ENCODE data around the gene SLC39A3. TPM values are rescaled to one million over a fixed set of nuclear protein-coding genes. Genes with fewer than 3 reads are reported as not detected.

The SLC39A3 gene
- total and polyA plus RNA-seq, 2 of the 8 experiments (the other 6 are each of a cell fraction or from before 2014, with no cell fraction given) = 33.0 to 52.9 TPM

GRCh38 chr19:2766594-2767372 lies 27.0 kb upstream of the SLC39A3 start:
- Histone ChIP-seq H3K36me3 (ENCODE audit: control insufficient read depth in 2 of 4, insufficient read depth in 4 of 4, low read length in 3 of 4) (peaks cover 13 to 47% (median 28%) of the 10 kb centered on the region in 4 experiments; a peak in 7 of 8 replicates), H2AK5ac (ENCODE audit: low read depth, low read length) (no peak overlapping the region), H2BK15ac (ENCODE audit: low read length) (no peak overlapping the region), H4K5ac (ENCODE audit: insufficient read length, low read depth, low read length) (no peak overlapping the region), H3K23me2 (ENCODE audit: low read depth, low read length) (no peaks in the 10 kb centered on the region), H3K27ac (ENCODE audit: low read depth, low read length) (no peak overlapping the region), H3K79me1 (ENCODE audit: low read depth, low read length) (peaks cover 9% of the 10 kb centered on the region; the same call in 1 of the 2 replicates), H2BK5ac (ENCODE audit: low read depth, low read length) (no peak overlapping the region), H3K4me3 (ENCODE audit: extremely low read depth in 1 of 4, insufficient read depth in 2 of 4, low read depth in 3 of 4, low read length in 4 of 4) (no peak overlapping the region), H3K9me3 (ENCODE audit: insufficient read depth in 2 of 2, low read depth in 1 of 2, low read length in 1 of 2) (no peaks in the 10 kb centered on the region), H4K20me1 (replicated peaks in 1 of 2; ENCODE audit: control insufficient read depth in 1 of 2, insufficient read depth in 2 of 2, low read length in 2 of 2) (peaks cover 16 to 23% of the 10 kb centered on the region in 2 experiments), H3K4me1 (replicated peaks in 1 of 4; ENCODE audit: control insufficient read depth in 3 of 4, insufficient read depth in 4 of 4, low read length in 3 of 4) (no peaks in the 10 kb centered on the region), H3K4ac (replicated peaks; ENCODE audit: insufficient read length, low read depth, low read length) (no peak overlapping the region), H2AFZ (ENCODE audit: low read length) (no peak overlapping the region), H3K14ac (ENCODE audit: insufficient read length) (no peak overlapping the region), H3K79me2 (ENCODE audit: control insufficient read depth in 1 of 2, insufficient read depth in 2 of 2, low read length in 2 of 2) (peaks cover 3 to 32% of the 10 kb centered on the region in 2 experiments; a peak in 3 of 4 replicates), H3K18ac (ENCODE audit: extremely low read depth, low read length) (no peak overlapping the region), H3K23ac (ENCODE audit: insufficient read length) (no peak overlapping the region), H3K27me3 (replicated peaks in 1 of 4; ENCODE audit: control insufficient read depth in 3 of 4, extremely low read depth in 1 of 4, insufficient read depth in 3 of 4, low read length in 3 of 4) (no peaks in the 10 kb centered on the region), H2BK20ac (ENCODE audit: low read length) (no peak overlapping the region), H4K8ac (ENCODE audit: extremely low read depth, insufficient read depth, low read length) (peak overlapping the region; percentile 68; the same call in 1 of the 2 replicates), H2BK12ac (ENCODE audit: low read depth, low read length) (no peak overlapping the region), H2BK120ac (replicated peaks; ENCODE audit: low read depth, low read length) (no peak overlapping the region), H3K4me2 (ENCODE audit: insufficient read depth in 1 of 2, low read depth in 2 of 2, low read length in 2 of 2) (no peak overlapping the region), H4K91ac (replicated peaks; ENCODE audit: insufficient read length, low read length) (no peak overlapping the region), H3K56ac (replicated peaks; ENCODE audit: insufficient read length, low read depth, low read length) (no peak overlapping the region), H3K9ac (replicated peaks in 1 of 4; ENCODE audit: extremely low read depth in 1 of 4, low read depth in 3 of 4, low read length in 3 of 4) (no peak overlapping the region)
- ChIA-PET CTCF (ENCODE audit: partially characterized antibody) (interaction anchor here (0.5 to 0.7 kb wide), 3 partner anchors 17 to 958 kb away, joined by 3 read pairs; no protein-coding TSS in a partner anchor), POLR2A (ENCODE audit: partially characterized antibody) (interaction anchor here (0.8 kb wide), 1 partner anchor 9 kb away, joined by 5 read pairs; no protein-coding TSS in a partner anchor)
- FAIRE-seq (no peak), DNase-seq (ENCODE audit: low read depth in 1 of 2, low spot score in 2 of 2) (no peak)
- WGBS, 2 experiments (ENCODE audit: extremely low coverage in 1 of 2, insufficient coverage in 1 of 2, insufficient read length in 1 of 2, insufficient replicate concordance in 2 of 2, low coverage in 1 of 2, low lambda C conversion rate in 2 of 2, missing lambda C conversion rate in 1 of 2) = 90% methylated on average over 34 of the region's 35 CpGs; no CpG with 5 or more reads in 1 of the 2 experiments
- TF ChIP-seq SIN3A (conservative IDR thresholded peaks at IDR 0.05 in 1 of 2, IDR thresholded peaks at IDR 0.05 in 1 of 2; ENCODE audit: low read depth in 1 of 2, low read length in 2 of 2) (no peak), SAP30 (IDR thresholded peaks at IDR 0.05; ENCODE audit: insufficient read depth, insufficient replicate concordance, low read length) (no peak)

All from H1 (cell line).